Activated naive CD4-positive, alpha-beta T cell (primary cell): ENCODE data around the gene ARL6IP5.

ENCODE experiments used
- DNase-seq, 4 experiments: peaks; one replicate each; lab custom pipeline; 2025; lab: John Stamatoyannopoulos, UW

Gene ARL6IP5

GRCh38 chr3:69085833-69086722 lies 1.3 kb downstream of the ARL6IP5 start:
- peak; percentile 10 to 51 (median 30) for DNase-seq

GRCh38 chr3:69087030-69087791 lies 2.5 kb downstream of the ARL6IP5 start:
- DNase-seq = no peak

GRCh38 chr3:69088063-69088462 lies 3.3 kb downstream of the ARL6IP5 start:
- no peak for DNase-seq

- DNase-seq = no peak
These were observed 5.3 kb downstream of the ARL6IP5 start for GRCh38 chr3:69090021-69090420.

- DNase-seq = no peak
These were observed 6.8 kb downstream of the ARL6IP5 start for GRCh38 chr3:69091389-69092029.

GRCh38 chr3:69092030-69092516 lies 7.3 kb downstream of the ARL6IP5 start:
- DNase-seq = no peak

GRCh38 chr3:69094467-69095205 lies 9.9 kb downstream of the ARL6IP5 start:
- no peak for DNase-seq

GRCh38 chr3:69095636-69096035 lies 10.9 kb downstream of the ARL6IP5 start:
- DNase-seq = no peak

- DNase-seq = no peak
These were observed 11.6 kb downstream of the ARL6IP5 start for GRCh38 chr3:69096299-69096698.

GRCh38 chr3:69097407-69098086 lies 12.8 kb downstream of the ARL6IP5 start:
- no peak for DNase-seq

GRCh38 chr3:69099576-69099975 lies 14.8 kb downstream of the ARL6IP5 start:
- DNase-seq = no peak

GRCh38 chr3:69102384-69102783 lies 17.6 kb downstream of the ARL6IP5 start:
- no peak for DNase-seq

GRCh38 chr3:69103123-69103522 lies 18.4 kb downstream of the ARL6IP5 start:
- no peak for DNase-seq

GRCh38 chr3:69104586-69104985 lies 19.8 kb downstream of the ARL6IP5 start:
- no peak for DNase-seq

- no peak for DNase-seq
These were observed 20.6 kb downstream of the ARL6IP5 start for GRCh38 chr3:69105320-69105719.

- no peak for DNase-seq
These were observed 23.1 kb downstream of the ARL6IP5 start for GRCh38 chr3:69107841-69108240.

- no peak for DNase-seq
These were observed 24.1 kb downstream of the ARL6IP5 start for GRCh38 chr3:69108811-69109210.

GRCh38 chr3:69110941-69111546 lies 26.3 kb downstream of the ARL6IP5 start:
- DNase-seq = no peak

GRCh38 chr3:69113536-69113935 lies 28.8 kb downstream of the ARL6IP5 start:
- no peak for DNase-seq

- no peak for DNase-seq
These were observed 31.0 kb downstream of the ARL6IP5 start for GRCh38 chr3:69115731-69116130.

- DNase-seq = no peak
These were observed 31.4 kb downstream of the ARL6IP5 start for GRCh38 chr3:69116162-69116561.
